Measurements from ENCODE around the gene RCSD1. TPM values are rescaled to one million over a fixed set of nuclear protein-coding genes. Genes with fewer than 3 reads are reported as not detected.

Gene RCSD1
- polyA plus RNA-seq, 3 donors = 116 to 218 (median 216) TPM

DNA sequence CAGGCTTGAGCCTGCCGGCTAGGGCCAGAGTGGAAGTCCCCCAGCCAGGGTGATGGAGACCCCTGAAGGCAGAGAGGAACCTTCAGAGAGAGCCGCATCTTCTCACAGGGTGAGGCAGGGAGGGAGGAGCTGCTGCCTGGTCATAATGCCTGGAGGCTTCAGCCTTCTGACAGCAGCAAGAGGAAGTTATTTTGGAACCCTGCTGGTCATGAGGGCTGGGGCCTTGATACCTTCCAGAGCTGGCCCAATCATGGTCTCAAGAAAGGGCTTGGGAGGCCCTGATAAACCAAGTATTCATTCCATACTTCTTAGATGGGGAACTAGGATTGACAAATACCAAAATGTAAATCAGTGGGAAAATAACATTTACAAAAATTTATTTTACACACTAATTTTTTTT lies 65.1 kb downstream of the RCSD1 start:
- WGBS (ENCODE audit: insufficient coverage) = 77% methylated on average over 2 of the region's 2 CpGs
- H3K36me3 Mint-ChIP-seq = peaks cover 94 to 100% of the 10 kb centered on the region in 2 donors
- intact Hi-C loops (cut with micrococcal nuclease) = loop anchor here in 1 of 2 donors (10.0 kb wide), 1 partner anchor 630 kb away; no protein-coding TSS in a partner anchor

GRCh38 chr1:167695756-167696561 lies 65.9 kb downstream of the RCSD1 start:
- Histone ChIP-seq H3K4me1 (ENCODE audit: control insufficient read depth in 1 of 2, insufficient read depth in 2 of 2, low read length in 2 of 2) (peaks cover 5 to 17% of the 10 kb centered on the region in 2 donors), H3K27me3 (ENCODE audit: control insufficient read depth in 2 of 2, insufficient read depth in 2 of 2, low read length in 2 of 2) (no peaks in the 10 kb centered on the region), H3K9ac (ENCODE audit: insufficient read depth, low read length, poor library complexity, severe bottlenecking) (no peak overlapping the region), H3K36me3 (replicated peaks in 1 of 2; ENCODE audit: control insufficient read depth in 1 of 2, insufficient read depth in 2 of 2, low read length in 2 of 2) (peaks cover 97 to 100% of the 10 kb centered on the region in 2 donors), H3K4me3 (replicated peaks in 1 of 3; ENCODE audit: low read depth in 2 of 3, low read length in 3 of 3) (no peak overlapping the region), H3K4me2 (replicated peaks; ENCODE audit: extremely low read depth, low read length, poor library complexity, severe bottlenecking) (no peak overlapping the region), H4K20me1 (ENCODE audit: insufficient read depth, low read length) (peaks cover 100% of the 10 kb centered on the region), H3K79me2 (ENCODE audit: insufficient read depth, low read length) (peaks cover 92% of the 10 kb centered on the region), H2AFZ (ENCODE audit: insufficient read depth, low read depth, low read length, poor library complexity, severe bottlenecking) (no peak overlapping the region), H3K27ac (ENCODE audit: low read depth in 1 of 2, low read length in 2 of 2) (peak overlapping the region in 1 of 2 donors; percentile 60), H3K9me3 (replicated peaks in 1 of 2; ENCODE audit: control insufficient read depth in 1 of 2, insufficient read depth in 1 of 2, low read length in 2 of 2) (no peaks in the 10 kb centered on the region)
- intact Hi-C loops (cut with micrococcal nuclease) = loop anchor here in 1 of 2 donors (10.0 kb wide), 1 partner anchor 631 kb away; no protein-coding TSS in a partner anchor
- DNase-seq = no peak
- WGBS (ENCODE audit: insufficient coverage) = 6% methylated on average over 2 of the region's 7 CpGs
- no peaks in the 10 kb centered on the region for H3K27me3 Mint-ChIP-seq (ENCODE audit: low read depth in 3 of 3)
- peaks cover 92 to 100% of the 10 kb centered on the region in 2 donors for H3K36me3 Mint-ChIP-seq
- TF ChIP-seq CTCF (IDR thresholded peaks at IDR 0.05) = no peak
- H3K4me1 Mint-ChIP-seq = peaks cover 27% of the 10 kb centered on the region
- H3K27ac Mint-ChIP-seq = peak overlapping the region in 5 of 7 donors; percentile 14 to 82 (median 60)
- no peaks in the 10 kb centered on the region for H3K9me3 Mint-ChIP-seq
- H3K4me3 Mint-ChIP-seq = no peak overlapping the region

More for the DNA sequence above, 65.1 kb downstream of the RCSD1 start:
- TF ChIP-seq CTCF (IDR thresholded peaks at IDR 0.05) = no peak
- no peak for DNase-seq
- H3K4me2 ChIP-seq (replicated peaks; ENCODE audit: extremely low read depth, low read length, poor library complexity, severe bottlenecking) = no peak overlapping the region
- H4K20me1 ChIP-seq (ENCODE audit: insufficient read depth, low read length) = peaks cover 100% of the 10 kb centered on the region
- H3K4me3 Mint-ChIP-seq = no peak overlapping the region
- H3K4me1 Mint-ChIP-seq = peaks cover 27% of the 10 kb centered on the region
- H3K27me3 Mint-ChIP-seq (ENCODE audit: low read depth in 3 of 3) = no peaks in the 10 kb centered on the region
- no peak overlapping the region for H2AFZ ChIP-seq (ENCODE audit: insufficient read depth, low read depth, low read length, poor library complexity, severe bottlenecking)
- peaks cover 5 to 17% of the 10 kb centered on the region in 2 donors for H3K4me1 ChIP-seq (ENCODE audit: control insufficient read depth in 1 of 2, insufficient read depth in 2 of 2, low read length in 2 of 2)
- H3K79me2 ChIP-seq (ENCODE audit: insufficient read depth, low read length) = peaks cover 94% of the 10 kb centered on the region
- no peak overlapping the region for H3K9ac ChIP-seq (ENCODE audit: insufficient read depth, low read length, poor library complexity, severe bottlenecking)
- peak overlapping the region; percentile 9 to 78 (median 48) for H3K27ac Mint-ChIP-seq
- H3K9me3 Mint-ChIP-seq = no peaks in the 10 kb centered on the region
- H3K4me3 ChIP-seq (replicated peaks in 1 of 3; ENCODE audit: low read depth in 2 of 3, low read length in 3 of 3) = no peak overlapping the region
- H3K36me3 ChIP-seq (replicated peaks in 1 of 2; ENCODE audit: control insufficient read depth in 1 of 2, insufficient read depth in 2 of 2, low read length in 2 of 2) = peaks cover 97 to 100% of the 10 kb centered on the region in 2 donors
- H3K27me3 ChIP-seq (ENCODE audit: control insufficient read depth in 2 of 2, insufficient read depth in 2 of 2, low read length in 2 of 2) = no peaks in the 10 kb centered on the region
- H3K9me3 ChIP-seq (replicated peaks in 1 of 2; ENCODE audit: control insufficient read depth in 1 of 2, insufficient read depth in 1 of 2, low read length in 2 of 2) = no peaks in the 10 kb centered on the region
- peak overlapping the region; percentile 9 to 73 for H3K27ac ChIP-seq (ENCODE audit: low read depth in 1 of 2, low read length in 2 of 2)

Data from CD14-positive monocyte (primary cell).